ENCODE data around the gene HOOK2.

DNA sequence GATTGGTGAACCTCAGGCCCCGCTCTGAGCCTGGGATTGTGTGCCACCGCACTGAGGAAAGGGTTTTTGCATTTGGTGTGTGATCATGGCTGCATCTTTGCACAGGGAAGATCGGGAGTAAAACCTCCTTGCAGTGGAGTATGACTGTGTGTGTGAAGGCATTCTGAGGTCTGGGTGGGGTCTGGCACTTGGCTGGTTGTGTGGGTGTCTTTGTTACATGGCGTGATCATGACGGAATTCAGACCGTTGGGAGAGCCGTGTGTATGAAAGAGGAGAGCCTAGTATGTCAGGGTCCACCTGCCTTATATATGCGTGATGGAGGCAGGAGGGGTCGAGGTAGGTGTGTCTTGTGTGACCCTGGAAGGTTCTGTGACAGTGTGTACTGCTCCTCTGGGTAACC is 24.5 kb downstream of the HOOK2 start:
- TF ChIP-seq POLR2A (IDR thresholded peaks at IDR 0.05; ENCODE audit: low read length) (no peak), GATA1 (IDR thresholded peaks at IDR 0.05; ENCODE audit: low read depth, low read length) (no peak)
